Measurements from ENCODE around the gene ZNF700.
A peak's percentile ranks its signal among the peaks of the same experiment; 100 is the strongest.
"Not testable (repeated sequence)": the region's sequence is repeated elsewhere in the genome, so short reads cannot be mapped to it uniquely, and the experiment has no call there.

The ZNF700 gene

GRCh38 chr19:11941361-11941887, 16.5 kb downstream of the ZNF700 start:
- DNase-seq, result not testable (repeated sequence)

- DNase-seq, result no peak
Observed at GRCh38 chr19:11942008-11942842, 17.3 kb downstream of the ZNF700 start.

GRCh38 chr19:11942843-11943108, 17.9 kb downstream of the ZNF700 start:
- no peak for DNase-seq

- DNase-seq, result no peak
Observed at GRCh38 chr19:11944656-11945055, 19.7 kb downstream of the ZNF700 start.

GRCh38 chr19:11948646-11949045, 23.7 kb downstream of the ZNF700 start:
- DNase-seq, result no peak

- DNase-seq, result no peak
Observed at GRCh38 chr19:11949201-11949600, 24.3 kb downstream of the ZNF700 start.

- not testable (repeated sequence) for DNase-seq
Observed at GRCh38 chr19:11949614-11950080, 24.7 kb downstream of the ZNF700 start.

GRCh38 chr19:11950312-11950711, 25.4 kb downstream of the ZNF700 start:
- no peak for DNase-seq

- peak; percentile 84 for DNase-seq
Observed at GRCh38 chr19:11963566-11964355, 38.9 kb downstream of the ZNF700 start.

GRCh38 chr19:11964496-11964857, 39.6 kb downstream of the ZNF700 start:
- DNase-seq, result no peak

GRCh38 chr19:11964858-11965645, 40.1 kb downstream of the ZNF700 start, which contains the start of gene ZNF763:
Gene ZNF763 (plus strand): TSS chr19:11965040. CDS start chr19:11965209, 169 bp downstream.
- DNase-seq, result peak; percentile 91

GRCh38 chr19:11970174-11970573, 45.3 kb downstream of the ZNF700 start:
- DNase-seq, result no peak

GRCh38 chr19:11971041-11971440, 46.1 kb downstream of the ZNF700 start:
- DNase-seq, result peak; percentile 46

- no peak for DNase-seq
Observed at GRCh38 chr19:11973019-11973810, 48.3 kb downstream of the ZNF700 start.

- no peak for DNase-seq
Observed at GRCh38 chr19:11978492-11979100, 53.7 kb downstream of the ZNF700 start.

GRCh38 chr19:11979527-11979926, 54.6 kb downstream of the ZNF700 start:
- no peak for DNase-seq

- DNase-seq, result no peak
Observed at GRCh38 chr19:11982526-11982925, 57.6 kb downstream of the ZNF700 start.

GRCh38 chr19:11984986-11985385, 60.1 kb downstream of the ZNF700 start:
- DNase-seq, result no peak

GRCh38 chr19:11986754-11987153, 61.8 kb downstream of the ZNF700 start:
- no peak for DNase-seq

GRCh38 chr19:11987405-11988281, 62.7 kb downstream of the ZNF700 start:
- peak; percentile 97 for DNase-seq

- DNase-seq, result no peak
Observed at GRCh38 chr19:11989112-11989456, 64.2 kb downstream of the ZNF700 start.

All from suppressor macrophage treated with lipopolysaccharide for 4 hours (primary cell).